HG03196 (cell line): ENCODE measurements around the gene CFAP221.

ENCODE experiments used
- ATAC-seq: cut with Tn5 transposase; IDR thresholded peaks from one replicate; pipeline ENCODE4 v1.9.1; 2021; ENCODE audit not compliant: unreplicated experiment

The CFAP221 gene

GRCh38 chr2:119679526-119679837 lies 135.2 kb downstream of the CFAP221 start:
- ATAC-seq: no peak

- no peak for ATAC-seq
Observed at GRCh38 chr2:119679846-119680245, 135.6 kb downstream of the CFAP221 start.

GRCh38 chr2:119680457-119681202 lies 136.4 kb downstream of the CFAP221 start:
- ATAC-seq: no peak

GRCh38 chr2:119681203-119681867 lies 137.1 kb downstream of the CFAP221 start:
- ATAC-seq: no peak

GRCh38 chr2:119681868-119682220 lies 137.6 kb downstream of the CFAP221 start:
- ATAC-seq: no peak

- ATAC-seq: no peak
Observed at GRCh38 chr2:119682578-119682977, 138.3 kb downstream of the CFAP221 start.

GRCh38 chr2:119683074-119683712 lies 138.9 kb downstream of the CFAP221 start:
- ATAC-seq: no peak

GRCh38 chr2:119683713-119684443 lies 139.6 kb downstream of the CFAP221 start:
- no peak for ATAC-seq

GRCh38 chr2:119684518-119684917 lies 140.3 kb downstream of the CFAP221 start:
- no peak for ATAC-seq

GRCh38 chr2:119688616-119689015 lies 144.4 kb downstream of the CFAP221 start:
- ATAC-seq: no peak

GRCh38 chr2:119689218-119689617 lies 145.0 kb downstream of the CFAP221 start:
- ATAC-seq: no peak

GRCh38 chr2:119691189-119691588 lies 146.9 kb downstream of the CFAP221 start:
- ATAC-seq: no peak

GRCh38 chr2:119691651-119692245 lies 147.5 kb downstream of the CFAP221 start:
- no peak for ATAC-seq

- ATAC-seq: no peak
Observed at GRCh38 chr2:119692310-119692709, 148.1 kb downstream of the CFAP221 start.

- ATAC-seq: no peak
Observed at GRCh38 chr2:119692954-119693353, 148.7 kb downstream of the CFAP221 start.

- ATAC-seq: no peak
Observed at GRCh38 chr2:119693567-119693966, 149.3 kb downstream of the CFAP221 start.

GRCh38 chr2:119693967-119694366 lies 149.7 kb downstream of the CFAP221 start:
- ATAC-seq: no peak

GRCh38 chr2:119694470-119694844 lies 150.2 kb downstream of the CFAP221 start:
- ATAC-seq: no peak

- ATAC-seq: no peak
Observed at GRCh38 chr2:119694845-119695521, 150.7 kb downstream of the CFAP221 start.

GRCh38 chr2:119696005-119696404 lies 151.8 kb downstream of the CFAP221 start:
- ATAC-seq: no peak
